HG02678 (cell line): Measurements from ENCODE around the gene RASSF4.
A peak's percentile ranks its signal among the peaks of the same experiment; 100 is the strongest.

Experiments
- ATAC-seq: cut with Tn5 transposase; IDR thresholded peaks from one replicate; pipeline ENCODE4 v1.9.1; 2021; ENCODE audit warnings: mild to moderate bottlenecking, moderate library complexity; ENCODE audit not compliant: unreplicated experiment

Gene RASSF4

GRCh38 chr10:44959247-44960087 lies at the start of gene RASSF4:
RASSF4 (plus strand) TSS chr10:44959802; CDS start chr10:44970203, 10,401 bp downstream.
- ATAC-seq, result peak; percentile 94

GRCh38 chr10:44909910-44910309 lies 49.7 kb upstream of the RASSF4 start:
- ATAC-seq, result no peak

GRCh38 chr10:44910602-44911001 lies 49.0 kb upstream of the RASSF4 start:
- no peak for ATAC-seq

- ATAC-seq, result no peak
These were observed 48.5 kb upstream of the RASSF4 start, which contains the start of gene TMEM72 for GRCh38 chr10:44911081-44911540. TMEM72 (plus strand) TSS chr10:44911337; CDS start chr10:44911513, 176 bp downstream.

GRCh38 chr10:44911951-44912350 lies 47.7 kb upstream of the RASSF4 start:
- ATAC-seq, result no peak

- no peak for ATAC-seq
These were observed 46.1 kb upstream of the RASSF4 start for GRCh38 chr10:44913350-44914081.

- ATAC-seq, result no peak
These were observed 44.7 kb upstream of the RASSF4 start for GRCh38 chr10:44914891-44915290.

GRCh38 chr10:44916429-44916828 lies 43.2 kb upstream of the RASSF4 start:
- ATAC-seq, result no peak

GRCh38 chr10:44917848-44918247 lies 41.8 kb upstream of the RASSF4 start:
- ATAC-seq, result no peak

GRCh38 chr10:44920252-44920651 lies 39.4 kb upstream of the RASSF4 start:
- ATAC-seq, result no peak

- ATAC-seq, result no peak
These were observed 38.5 kb upstream of the RASSF4 start for GRCh38 chr10:44921061-44921460.

- ATAC-seq, result no peak
These were observed 38.1 kb upstream of the RASSF4 start for GRCh38 chr10:44921506-44921905.

GRCh38 chr10:44922021-44922420 lies 37.6 kb upstream of the RASSF4 start:
- ATAC-seq, result no peak

GRCh38 chr10:44922796-44923545 lies 36.6 kb upstream of the RASSF4 start:
- ATAC-seq, result no peak

- no peak for ATAC-seq
These were observed 36.0 kb upstream of the RASSF4 start for GRCh38 chr10:44923611-44924010.

- ATAC-seq, result no peak
These were observed 35.2 kb upstream of the RASSF4 start for GRCh38 chr10:44924261-44925040.

- ATAC-seq, result no peak
These were observed 34.4 kb upstream of the RASSF4 start for GRCh38 chr10:44925224-44925623.

- ATAC-seq, result no peak
These were observed 33.5 kb upstream of the RASSF4 start for GRCh38 chr10:44925811-44926750.

GRCh38 chr10:44926751-44927351 lies 32.8 kb upstream of the RASSF4 start:
- no peak for ATAC-seq
